ENCODE measurements around the gene TEDC1.

The TEDC1 gene

DNA sequence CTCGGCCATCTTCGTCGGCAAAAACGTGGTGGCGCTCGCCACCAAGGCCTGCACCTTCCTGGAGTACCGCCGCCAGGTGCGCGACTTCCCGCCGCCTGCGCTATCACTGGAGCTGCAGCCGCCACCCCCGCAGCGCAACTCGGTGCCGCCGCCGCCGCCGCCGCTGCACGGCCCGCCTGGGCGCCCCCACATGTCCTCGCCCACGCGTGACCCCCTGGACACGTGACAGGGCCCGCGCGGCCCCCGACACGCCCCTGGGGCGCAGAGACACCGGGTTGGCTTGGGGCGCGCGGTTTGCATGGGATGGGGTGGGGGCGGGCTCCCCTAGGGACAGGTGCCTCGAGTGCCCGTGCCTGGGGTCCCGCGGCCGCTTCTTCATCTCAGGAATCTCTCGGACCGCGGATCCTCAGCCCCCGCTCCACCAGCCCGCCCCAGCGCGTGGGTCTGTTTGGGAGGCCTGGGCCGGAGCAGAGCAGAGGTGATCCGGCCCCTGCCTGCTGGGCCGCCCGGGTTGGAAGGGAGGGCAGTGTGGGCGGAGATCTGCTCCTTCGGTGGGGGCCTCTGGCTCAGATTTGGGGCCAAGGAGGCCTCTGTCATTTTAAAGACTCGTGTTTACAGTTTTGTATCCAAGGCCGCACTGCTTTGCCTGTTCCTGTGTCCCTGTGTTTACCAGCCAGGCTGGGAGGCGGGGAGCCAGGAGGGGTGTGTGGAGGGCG is 38.7 kb downstream of the TEDC1 start:
- H3K4me3 ChIP-seq (ENCODE audit: low read length): no peak overlapping the region
- no CpG with 5 or more reads among the region's 63 CpGs for WGBS (ENCODE audit: insufficient coverage, insufficient read length)
- H3K4me1 ChIP-seq (ENCODE audit: control insufficient read depth, insufficient read depth, low read length): no peaks in the 10 kb centered on the region; the same call in 1 of the 2 replicates

DNA sequence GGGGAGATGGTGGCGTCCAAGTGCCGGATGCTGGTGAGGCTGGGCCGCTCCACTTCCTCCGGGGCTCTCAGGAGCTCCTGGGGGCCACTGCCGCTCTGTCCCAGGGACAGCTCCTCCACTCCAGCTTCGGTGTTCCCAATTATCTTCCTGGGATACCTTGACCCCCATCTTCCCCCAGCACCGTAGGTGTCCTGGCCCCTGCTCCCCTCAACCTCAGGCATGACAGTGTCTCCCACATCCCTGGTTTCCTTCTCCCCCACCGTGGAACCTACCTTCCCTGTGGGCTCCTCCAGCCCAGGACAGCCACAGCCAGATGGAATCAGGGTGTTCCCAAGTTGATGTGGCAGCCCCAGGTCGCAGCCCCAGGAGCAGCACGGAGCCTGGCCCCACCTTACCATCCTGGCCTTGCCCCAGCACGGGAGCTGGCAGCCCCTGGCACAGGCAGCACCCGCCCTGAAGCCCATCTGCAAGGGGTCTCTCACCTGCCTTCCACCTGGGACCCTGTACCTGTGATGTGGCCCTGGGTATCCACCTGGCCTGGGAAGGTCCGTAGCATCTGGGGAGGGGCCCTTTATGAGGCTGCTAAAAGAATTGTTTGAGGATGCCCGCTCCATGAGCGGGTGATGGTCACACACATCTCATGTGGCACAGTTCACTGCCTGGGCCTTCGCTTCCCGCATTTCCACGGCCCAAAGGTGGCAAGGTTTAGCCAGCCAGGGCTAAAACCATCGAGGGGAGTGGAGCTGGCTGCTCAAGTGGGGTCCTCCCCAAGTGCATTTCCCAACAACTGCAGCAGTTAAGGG is 39.4 kb downstream of the TEDC1 start:
- Histone ChIP-seq H3K9me3 (ENCODE audit: control insufficient read depth, insufficient read depth, low read length) (peaks cover 18% of the 10 kb centered on the region), H3K27ac (ENCODE audit: low read length) (no peak overlapping the region), H3K36me3 (ENCODE audit: control insufficient read depth, insufficient read depth, low read length) (no peaks in the 10 kb centered on the region; the same call in 1 of the 2 replicates), H3K4me3 (ENCODE audit: low read length) (no peak overlapping the region), H3K4me1 (ENCODE audit: control insufficient read depth, insufficient read depth, low read length) (no peaks in the 10 kb centered on the region; the same call in 1 of the 2 replicates), H3K27me3 (ENCODE audit: control insufficient read depth, insufficient read depth, low read length) (no peaks in the 10 kb centered on the region)
- no peak for DNase-seq (ENCODE audit: low read depth, low spot score)
- no CpG with 5 or more reads among the region's 19 CpGs for WGBS (ENCODE audit: insufficient coverage, insufficient read length)

More for the DNA sequence above, 38.7 kb downstream of the TEDC1 start:
- Histone ChIP-seq H3K27ac (ENCODE audit: low read length) (no peak overlapping the region), H3K27me3 (ENCODE audit: control insufficient read depth, insufficient read depth, low read length) (no peaks in the 10 kb centered on the region), H3K36me3 (ENCODE audit: control insufficient read depth, insufficient read depth, low read length) (no peaks in the 10 kb centered on the region; the same call in 1 of the 2 replicates), H3K9me3 (ENCODE audit: control insufficient read depth, insufficient read depth, low read length) (peaks cover 16% of the 10 kb centered on the region)
- no peak for DNase-seq (ENCODE audit: low read depth, low spot score)

- H3K9me3 ChIP-seq (ENCODE audit: control insufficient read depth, insufficient read depth, low read length): peaks cover 16% of the 10 kb centered on the region
Observed at GRCh38 chr14:105531088-105531893, 40.2 kb downstream of the TEDC1 start.

GRCh38 chr14:105531894-105532623 is 41.0 kb downstream of the TEDC1 start:
- Histone ChIP-seq H3K4me1 (ENCODE audit: control insufficient read depth, insufficient read depth, low read length) (no peaks in the 10 kb centered on the region; the same call in 1 of the 2 replicates), H3K4me3 (ENCODE audit: low read length) (no peak overlapping the region), H3K27ac (ENCODE audit: low read length) (no peak overlapping the region), H3K27me3 (ENCODE audit: control insufficient read depth, insufficient read depth, low read length) (no peaks in the 10 kb centered on the region), H3K36me3 (ENCODE audit: control insufficient read depth, insufficient read depth, low read length) (no peaks in the 10 kb centered on the region; the same call in 1 of the 2 replicates), H3K9me3 (ENCODE audit: control insufficient read depth, insufficient read depth, low read length) (peaks cover 19% of the 10 kb centered on the region)
- DNase-seq (ENCODE audit: low read depth, low spot score): no peak
- no CpG with 5 or more reads among the region's 19 CpGs for WGBS (ENCODE audit: insufficient coverage, insufficient read length)

More at GRCh38 chr14:105531088-105531893, 40.2 kb downstream of the TEDC1 start:
- no peaks in the 10 kb centered on the region; the same call in 1 of the 2 replicates for H3K36me3 ChIP-seq (ENCODE audit: control insufficient read depth, insufficient read depth, low read length)
- WGBS (ENCODE audit: insufficient coverage, insufficient read length): no CpG with 5 or more reads among the region's 30 CpGs
- H3K4me3 ChIP-seq (ENCODE audit: low read length): no peak overlapping the region
- no peaks in the 10 kb centered on the region for H3K27me3 ChIP-seq (ENCODE audit: control insufficient read depth, insufficient read depth, low read length)
- no peak overlapping the region for H3K27ac ChIP-seq (ENCODE audit: low read length)
- DNase-seq (ENCODE audit: low read depth, low spot score): no peak
- no peaks in the 10 kb centered on the region; the same call in 1 of the 2 replicates for H3K4me1 ChIP-seq (ENCODE audit: control insufficient read depth, insufficient read depth, low read length)

- Histone ChIP-seq H3K27me3 (ENCODE audit: control insufficient read depth, insufficient read depth, low read length) (no peaks in the 10 kb centered on the region), H3K4me3 (ENCODE audit: low read length) (no peak overlapping the region), H3K36me3 (ENCODE audit: control insufficient read depth, insufficient read depth, low read length) (no peaks in the 10 kb centered on the region; the same call in 1 of the 2 replicates), H3K4me1 (ENCODE audit: control insufficient read depth, insufficient read depth, low read length) (no peaks in the 10 kb centered on the region; the same call in 1 of the 2 replicates), H3K27ac (ENCODE audit: low read length) (no peak overlapping the region), H3K9me3 (ENCODE audit: control insufficient read depth, insufficient read depth, low read length) (peaks cover 19% of the 10 kb centered on the region)
- no CpG with 5 or more reads among the region's 10 CpGs for WGBS (ENCODE audit: insufficient coverage, insufficient read length)
- no peak for DNase-seq (ENCODE audit: low read depth, low spot score)
Observed at GRCh38 chr14:105532735-105533141, 41.7 kb downstream of the TEDC1 start.

GRCh38 chr14:105533391-105533790 is 42.3 kb downstream of the TEDC1 start:
- no peak overlapping the region for H3K4me3 ChIP-seq (ENCODE audit: low read length)
- DNase-seq (ENCODE audit: low read depth, low spot score): no peak
- H3K4me1 ChIP-seq (ENCODE audit: control insufficient read depth, insufficient read depth, low read length): no peaks in the 10 kb centered on the region; the same call in 1 of the 2 replicates
- peaks cover 19% of the 10 kb centered on the region for H3K9me3 ChIP-seq (ENCODE audit: control insufficient read depth, insufficient read depth, low read length)
- WGBS (ENCODE audit: insufficient coverage, insufficient read length): no CpG with 5 or more reads among the region's 9 CpGs
- no peak overlapping the region for H3K27ac ChIP-seq (ENCODE audit: low read length)
- H3K36me3 ChIP-seq (ENCODE audit: control insufficient read depth, insufficient read depth, low read length): no peaks in the 10 kb centered on the region; the same call in 1 of the 2 replicates
- no peaks in the 10 kb centered on the region for H3K27me3 ChIP-seq (ENCODE audit: control insufficient read depth, insufficient read depth, low read length)

GRCh38 chr14:105533811-105534498 is 42.9 kb downstream of the TEDC1 start:
- H3K9me3 ChIP-seq (ENCODE audit: control insufficient read depth, insufficient read depth, low read length): peaks cover 19% of the 10 kb centered on the region
- no peaks in the 10 kb centered on the region; the same call in 1 of the 2 replicates for H3K36me3 ChIP-seq (ENCODE audit: control insufficient read depth, insufficient read depth, low read length)
- H3K4me3 ChIP-seq (ENCODE audit: low read length): no peak overlapping the region
- WGBS (ENCODE audit: insufficient coverage, insufficient read length): 100% methylated on average over 2 of the region's 21 CpGs
- no peaks in the 10 kb centered on the region; the same call in 1 of the 2 replicates for H3K4me1 ChIP-seq (ENCODE audit: control insufficient read depth, insufficient read depth, low read length)
- no peak overlapping the region for H3K27ac ChIP-seq (ENCODE audit: low read length)
- no peak for DNase-seq (ENCODE audit: low read depth, low spot score)
- H3K27me3 ChIP-seq (ENCODE audit: control insufficient read depth, insufficient read depth, low read length): no peaks in the 10 kb centered on the region

- Histone ChIP-seq H3K4me3 (ENCODE audit: low read length) (no peak overlapping the region), H3K9me3 (ENCODE audit: control insufficient read depth, insufficient read depth, low read length) (peaks cover 16% of the 10 kb centered on the region), H3K27ac (ENCODE audit: low read length) (no peak overlapping the region), H3K27me3 (ENCODE audit: control insufficient read depth, insufficient read depth, low read length) (no peaks in the 10 kb centered on the region), H3K36me3 (ENCODE audit: control insufficient read depth, insufficient read depth, low read length) (no peaks in the 10 kb centered on the region; the same call in 1 of the 2 replicates), H3K4me1 (ENCODE audit: control insufficient read depth, insufficient read depth, low read length) (no peaks in the 10 kb centered on the region)
- no peak for DNase-seq (ENCODE audit: low read depth, low spot score)
- no CpG with 5 or more reads among the region's 13 CpGs for WGBS (ENCODE audit: insufficient coverage, insufficient read length)
Observed at GRCh38 chr14:105534586-105534985, 43.5 kb downstream of the TEDC1 start.

GRCh38 chr14:105536051-105536450 is 45.0 kb downstream of the TEDC1 start:
- no peaks in the 10 kb centered on the region for H3K4me1 ChIP-seq (ENCODE audit: control insufficient read depth, insufficient read depth, low read length)
- no peak overlapping the region for H3K27ac ChIP-seq (ENCODE audit: low read length)
- no peak overlapping the region for H3K4me3 ChIP-seq (ENCODE audit: low read length)
- no peaks in the 10 kb centered on the region; the same call in 1 of the 2 replicates for H3K36me3 ChIP-seq (ENCODE audit: control insufficient read depth, insufficient read depth, low read length)
- no CpG with 5 or more reads among the region's 7 CpGs for WGBS (ENCODE audit: insufficient coverage, insufficient read length)
- no peak for DNase-seq (ENCODE audit: low read depth, low spot score)
- H3K9me3 ChIP-seq (ENCODE audit: control insufficient read depth, insufficient read depth, low read length): peaks cover 16% of the 10 kb centered on the region
- no peaks in the 10 kb centered on the region for H3K27me3 ChIP-seq (ENCODE audit: control insufficient read depth, insufficient read depth, low read length)
